ENCODE results near the gene ATP10A. TPM values are rescaled to one million over a fixed set of nuclear protein-coding genes. Genes with fewer than 3 reads are reported as not detected.

Gene ATP10A
- total RNA-seq: 10 to 100 TPM; 14.1 to 44.3 (median 23.1) TPM

- TF ChIP-seq CTCF (IDR thresholded peaks at IDR 0.05; ENCODE audit: low read depth): no peak
Observed at GRCh38 chr15:25863111-25863967, at the start of gene ATP10A. TSS of gene ATP10A (minus strand) at chr15:25863327. CDS start at chr15:25863096, 231 bp downstream.

GRCh38 chr15:25912035-25912434, 48.9 kb upstream of the ATP10A start:
- TF ChIP-seq CTCF (IDR thresholded peaks at IDR 0.05; ENCODE audit: low read depth): no peak

- TF ChIP-seq CTCF (IDR thresholded peaks at IDR 0.05; ENCODE audit: low read depth): no peak
Observed at GRCh38 chr15:25910832-25911231, 47.7 kb upstream of the ATP10A start.

GRCh38 chr15:25909806-25910205, 46.7 kb upstream of the ATP10A start:
- TF ChIP-seq CTCF (IDR thresholded peaks at IDR 0.05; ENCODE audit: low read depth): no peak

- no peak for TF ChIP-seq CTCF (IDR thresholded peaks at IDR 0.05; ENCODE audit: low read depth)
Observed at GRCh38 chr15:25909325-25909724, 46.2 kb upstream of the ATP10A start.

GRCh38 chr15:25905140-25905539, 42.0 kb upstream of the ATP10A start:
- no peak for TF ChIP-seq CTCF (IDR thresholded peaks at IDR 0.05; ENCODE audit: low read depth)

GRCh38 chr15:25903024-25903581, 40.0 kb upstream of the ATP10A start:
- no peak for TF ChIP-seq CTCF (IDR thresholded peaks at IDR 0.05; ENCODE audit: low read depth)
